Fibroblast of skin of back (primary cell): Measurements from ENCODE around the gene EPOP. TPM values are rescaled to one million over a fixed set of nuclear protein-coding genes. Genes with fewer than 3 reads are reported as not detected.
A peak's percentile ranks its signal among the peaks of the same experiment; 100 is the strongest.

Experiments
- DNase-seq: peaks from one replicate; pipeline ENCODE4 v3.0.0-alpha.2; 2013
- polyA plus RNA-seq, 2 experiments: library from polyadenylated mRNA; unstranded; fragments of 120-200 nt; gene quantifications; one replicate each; pipeline ENCODE4 v1.2.1, GENCODE V29; 2013; ENCODE audit not compliant: insufficient read length in 2 of 2

The EPOP gene
- 9.0 TPM for polyA plus RNA-seq (2013, experiment 1 of 2; ENCODE audit: insufficient read length)
- polyA plus RNA-seq (2013, experiment 2 of 2; ENCODE audit: insufficient read length): 6.6 TPM

DNA sequence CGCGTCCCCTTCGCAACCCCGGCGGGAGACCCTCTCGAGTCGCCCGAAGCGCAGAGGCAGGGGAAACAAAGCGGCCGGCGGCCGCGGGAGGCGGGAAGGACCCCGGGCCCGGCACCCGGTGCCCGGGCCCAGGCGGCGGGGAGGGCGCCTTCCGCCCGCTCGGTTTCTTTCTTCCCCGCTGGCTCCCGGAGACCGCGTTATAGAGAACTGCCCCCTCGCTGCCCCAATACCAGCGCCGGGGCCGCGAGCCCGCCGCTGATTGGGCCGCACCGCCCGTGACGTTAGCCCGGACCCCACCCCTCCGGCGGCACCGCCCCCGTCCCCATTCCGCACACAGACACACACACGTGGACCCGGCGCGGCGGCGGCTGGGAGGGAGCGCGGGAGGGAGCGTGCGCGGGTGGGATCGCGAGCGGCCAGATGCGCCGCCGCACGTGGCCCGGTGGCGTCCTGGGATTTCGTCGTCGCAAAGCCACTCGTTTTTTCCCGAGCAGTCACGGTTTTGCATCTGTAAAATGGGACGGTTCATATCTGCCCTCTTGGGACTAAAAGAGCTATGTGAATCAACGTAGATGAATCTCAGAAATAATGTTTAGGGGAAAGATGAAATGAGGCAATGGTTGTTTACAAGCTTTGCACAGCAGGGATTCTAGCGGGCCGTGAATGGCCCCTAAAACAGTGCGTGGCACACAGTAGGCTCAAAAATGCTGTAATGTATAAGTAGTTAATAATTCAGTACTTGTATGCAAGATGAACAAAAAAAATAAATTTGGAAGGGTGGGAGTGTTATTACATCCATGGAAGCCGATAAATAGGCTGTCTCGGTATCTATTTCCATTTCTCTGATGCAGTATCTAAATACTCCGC lies at the start of gene EPOP:
EPOP (minus strand) TSS at position 209 of the 867 bp plus-strand sequence. CDS start 462 bp downstream, outside the sequence.
- peak; percentile 89 for DNase-seq

GRCh38 chr17:38721802-38722201 lies 47.0 kb upstream of the EPOP start:
- no peak for DNase-seq

GRCh38 chr17:38720941-38721340 lies 46.2 kb upstream of the EPOP start:
- DNase-seq: no peak

- no peak for DNase-seq
These were observed 45.3 kb upstream of the EPOP start for GRCh38 chr17:38719943-38720641.

DNA sequence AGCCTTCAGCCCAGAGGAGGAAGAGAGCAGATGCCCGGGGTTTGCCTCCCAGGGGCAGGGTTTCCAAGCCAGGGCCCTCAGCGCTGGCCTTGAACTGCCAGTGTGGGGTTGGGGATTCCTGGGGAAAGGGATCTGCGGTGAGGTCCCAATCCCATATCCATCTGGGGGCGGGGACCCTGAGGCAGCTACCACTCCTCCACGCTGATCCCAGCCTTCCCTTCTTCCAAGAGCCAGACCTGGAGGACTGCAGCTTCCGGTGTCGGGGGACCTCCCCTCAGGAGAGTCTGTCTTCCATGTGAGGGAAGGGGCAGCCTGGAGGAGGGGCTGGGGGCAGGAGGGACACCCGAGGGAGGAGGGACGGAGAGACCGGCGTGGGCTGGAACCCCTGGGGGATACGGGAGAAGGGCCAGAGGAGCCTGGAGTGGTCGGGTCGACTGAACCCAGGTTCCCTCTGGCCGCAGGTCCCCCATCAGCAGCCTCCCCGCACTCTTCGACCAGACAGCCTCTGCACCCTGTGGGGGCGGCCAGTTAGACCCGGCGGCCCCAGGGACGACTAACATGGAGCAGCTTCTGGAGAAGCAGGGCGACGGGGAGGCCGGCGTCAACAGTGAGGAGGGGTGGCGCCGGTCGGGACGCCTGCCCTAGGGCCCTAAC lies 44.7 kb upstream of the EPOP start:
- DNase-seq: no peak

GRCh38 chr17:38717139-38717745 lies 42.5 kb upstream of the EPOP start:
- DNase-seq: no peak

- DNase-seq: no peak
These were observed 41.7 kb upstream of the EPOP start for GRCh38 chr17:38716368-38717005.

DNA sequence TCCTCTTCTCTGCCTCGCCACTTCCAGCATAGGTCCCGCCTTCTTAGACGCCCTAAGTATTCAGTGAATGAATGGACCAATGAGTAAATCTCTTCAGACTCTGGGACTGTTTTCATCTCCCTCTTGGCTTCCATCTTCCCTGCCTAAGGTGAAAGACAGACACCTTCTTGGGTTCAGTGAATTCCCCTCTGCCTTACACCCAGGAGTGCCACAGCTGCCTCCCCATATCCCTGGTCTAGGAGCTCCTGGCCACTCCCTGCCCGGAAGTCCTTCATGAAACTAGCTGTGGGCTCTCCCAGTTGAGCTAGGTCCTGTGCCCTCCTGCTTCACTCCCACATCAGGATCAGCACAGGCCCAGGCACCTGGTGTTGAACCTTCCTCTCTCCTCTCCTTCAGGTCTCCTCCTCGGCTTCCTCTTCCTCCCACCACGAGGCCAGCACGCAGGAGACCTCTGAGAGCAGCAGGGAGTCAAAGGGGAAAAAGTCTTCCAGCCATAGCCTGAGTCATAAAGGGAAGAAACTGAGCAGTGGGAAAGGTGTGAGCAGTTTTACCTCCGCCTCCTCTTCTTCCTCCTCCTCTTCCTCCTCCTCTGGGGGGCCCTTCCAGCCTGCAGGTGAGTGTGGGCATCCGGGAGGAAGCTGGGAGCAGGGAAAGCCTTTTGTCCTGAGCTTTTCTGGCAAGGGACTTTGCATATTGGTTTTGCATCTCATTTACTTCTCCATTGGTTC lies 40.6 kb upstream of the EPOP start:
- no peak for DNase-seq

GRCh38 chr17:38713456-38714075 lies 38.8 kb upstream of the EPOP start:
- DNase-seq: no peak

DNA sequence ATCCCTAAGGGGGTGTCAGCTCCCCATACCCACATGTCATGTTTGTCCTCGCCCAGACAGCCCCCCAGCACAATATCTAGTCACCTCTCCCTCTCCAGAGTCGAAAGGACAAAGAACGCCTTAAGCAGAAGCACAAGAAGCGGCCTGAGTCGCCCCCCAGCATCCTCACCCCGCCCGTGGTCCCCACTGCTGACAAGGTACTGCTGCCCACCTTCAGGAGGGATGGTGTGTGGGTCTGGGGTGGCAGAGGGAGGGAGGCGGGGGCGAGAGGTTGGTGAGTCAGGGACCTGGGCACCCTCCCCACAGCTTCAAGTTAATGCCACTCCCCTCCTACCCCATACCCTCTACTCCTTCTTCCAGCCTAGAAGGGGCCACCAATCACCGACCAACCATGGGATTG lies 37.8 kb upstream of the EPOP start:
- DNase-seq: no peak

GRCh38 chr17:38711792-38712571 lies 37.2 kb upstream of the EPOP start:
- peak; percentile 47 for DNase-seq

GRCh38 chr17:38710985-38711384 lies 36.2 kb upstream of the EPOP start:
- no peak for DNase-seq

GRCh38 chr17:38710604-38710962 lies 35.8 kb upstream of the EPOP start:
- DNase-seq: no peak

GRCh38 chr17:38709864-38710603 lies 35.3 kb upstream of the EPOP start:
- DNase-seq: no peak

DNA sequence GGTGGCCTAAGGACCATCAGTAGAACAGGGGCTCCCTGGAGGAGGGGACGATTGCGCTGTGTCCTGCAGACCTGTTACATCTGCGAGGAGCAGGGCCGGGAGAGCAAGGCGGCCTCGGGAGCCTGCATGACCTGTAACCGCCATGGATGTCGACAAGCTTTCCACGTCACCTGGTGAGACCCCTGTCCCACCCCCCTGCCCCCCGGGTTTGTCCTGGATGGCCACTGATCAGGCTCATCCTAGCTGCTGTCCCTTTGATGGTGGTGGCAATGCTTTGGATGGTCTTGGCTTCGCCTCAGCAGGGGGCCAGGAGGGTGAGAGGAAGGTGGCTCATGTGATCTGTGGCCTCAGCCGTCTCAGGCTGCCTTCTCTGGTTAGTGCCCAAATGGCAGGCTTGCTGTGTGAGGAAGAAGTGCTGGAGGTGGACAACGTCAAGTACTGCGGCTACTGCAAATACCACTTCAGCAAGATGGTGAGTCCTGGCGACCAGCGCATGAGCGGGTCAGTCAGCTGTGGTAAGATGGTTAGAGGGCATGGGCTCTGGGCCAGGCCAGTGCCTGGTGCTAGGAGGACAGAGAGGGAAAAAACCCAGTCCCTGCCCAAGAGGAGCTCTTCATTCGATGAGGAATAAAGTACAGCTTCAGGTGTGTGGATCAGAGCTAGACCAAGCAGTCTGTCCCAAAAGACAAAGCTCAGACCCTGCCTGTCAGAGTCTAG lies 34.5 kb upstream of the EPOP start:
- DNase-seq: no peak

DNA sequence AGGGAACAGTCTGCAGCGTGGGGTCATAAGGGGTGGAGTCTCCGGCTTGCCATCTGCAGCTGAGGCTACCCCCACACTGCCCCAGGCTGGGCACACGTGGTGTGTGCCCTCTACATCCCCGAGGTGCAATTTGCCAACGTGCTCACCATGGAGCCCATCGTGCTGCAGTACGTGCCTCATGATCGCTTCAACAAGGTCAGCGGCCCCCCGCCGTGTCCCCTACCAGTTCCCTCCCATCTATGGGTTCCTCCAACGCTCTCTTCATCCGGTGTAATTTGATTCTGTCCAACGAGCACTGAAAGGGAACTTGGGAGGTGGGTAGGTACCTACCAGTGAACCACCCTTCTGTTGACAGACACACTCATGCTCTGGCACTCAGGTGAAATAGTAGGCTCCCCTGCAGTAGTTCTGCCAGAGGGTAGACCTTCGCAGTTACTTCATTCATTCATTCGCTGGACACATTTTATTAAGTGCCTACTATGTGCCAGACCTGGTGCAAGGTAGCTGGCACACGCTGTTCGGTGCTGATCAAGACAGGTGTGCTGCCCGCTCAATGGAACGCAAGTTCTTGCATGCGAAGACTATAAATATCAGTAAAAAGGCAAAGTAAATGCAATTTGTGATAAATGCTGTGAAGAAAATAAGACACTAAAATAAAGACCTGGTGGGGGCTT lies 33.1 kb upstream of the EPOP start:
- no peak for DNase-seq

- no peak for DNase-seq
These were observed 31.9 kb upstream of the EPOP start for GRCh38 chr17:38706505-38707216.
